HG03558 (cell line): ENCODE results near the gene SBNO2.

Experiments used
- ATAC-seq: cut with Tn5 transposase; IDR thresholded peaks from one replicate; pipeline ENCODE4 v1.9.1; 2021; ENCODE audit warnings: moderate number of reproducible peaks; ENCODE audit not compliant: unreplicated experiment; ENCODE audit errors: extremely low read depth

The SBNO2 gene

DNA sequence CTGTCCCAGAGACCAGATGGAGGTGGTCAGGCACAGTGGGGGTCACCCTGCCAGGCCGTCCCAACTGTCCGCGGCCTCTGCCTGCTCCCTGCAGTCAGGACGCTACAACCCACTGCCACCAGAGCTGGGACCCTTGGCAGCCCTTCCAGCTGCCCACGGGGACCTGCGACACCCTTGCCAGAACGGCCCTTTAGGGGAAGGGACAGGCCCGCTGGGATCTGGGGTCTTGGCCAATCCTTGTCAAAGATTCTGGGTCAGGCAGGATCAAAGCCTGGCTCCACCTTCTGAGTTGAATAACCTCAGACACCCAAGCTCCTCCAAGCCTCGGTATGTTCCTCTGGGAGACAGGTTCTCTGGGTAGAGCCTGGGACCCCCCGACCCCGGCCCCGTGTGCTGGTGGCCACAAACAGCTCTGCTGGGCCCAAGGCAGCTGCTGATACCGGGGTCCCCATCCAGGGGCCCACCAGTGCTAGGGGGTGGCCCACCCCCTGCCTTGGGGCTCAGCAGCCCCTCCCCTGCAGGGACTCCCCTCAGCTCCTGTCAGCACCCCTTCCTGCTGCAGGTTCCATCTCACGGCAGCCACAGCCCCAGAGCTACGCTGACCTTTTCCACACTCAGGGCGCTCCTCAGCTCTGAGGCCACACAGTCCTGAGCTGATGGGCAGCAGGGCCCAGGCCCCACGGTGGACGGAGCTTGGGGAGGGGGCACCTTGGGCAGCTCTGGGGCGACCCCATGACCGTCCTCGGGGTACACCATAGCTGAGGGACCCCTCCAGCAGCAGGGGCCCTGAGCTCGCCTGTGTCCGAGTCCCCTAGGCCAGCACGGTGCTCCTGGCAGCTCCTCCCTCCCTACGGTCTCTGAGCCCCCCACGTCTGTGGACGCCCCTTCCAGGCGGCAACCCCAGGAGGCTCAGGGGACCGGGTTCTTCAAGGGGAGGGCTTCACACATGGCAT is 18.4 kb downstream of the SBNO2 start:
- ATAC-seq = no peak

DNA sequence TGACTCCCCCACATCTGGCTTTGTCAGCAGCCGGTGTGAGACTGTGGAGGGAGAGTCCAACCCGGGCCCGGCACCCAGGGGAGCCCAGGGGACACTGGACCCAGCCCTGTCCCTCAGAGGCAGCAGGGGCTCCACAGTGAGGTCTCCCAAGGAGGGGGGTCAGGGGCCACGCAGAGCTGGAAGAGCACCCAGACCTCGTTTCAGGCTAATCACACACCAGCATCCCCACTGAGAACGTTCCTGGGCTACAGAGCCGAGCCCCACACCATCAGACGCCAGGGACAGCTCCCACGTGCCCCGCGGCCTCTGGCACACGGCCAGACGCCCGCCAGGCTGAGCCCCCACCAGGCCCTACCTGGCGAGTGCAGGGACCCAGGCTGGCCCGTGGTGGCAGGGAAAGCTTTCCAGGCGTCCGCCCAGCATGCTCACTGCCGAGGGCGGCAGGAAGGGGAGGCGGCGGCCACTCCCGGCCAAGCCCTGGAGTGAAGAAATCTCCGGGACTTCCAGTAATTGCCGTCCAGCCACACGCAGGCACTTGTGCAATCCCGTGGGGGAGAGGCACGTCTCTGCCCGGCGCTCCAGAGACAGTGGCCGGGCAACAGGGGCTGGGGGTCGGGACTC is 19.2 kb downstream of the SBNO2 start:
- ATAC-seq = no peak

DNA sequence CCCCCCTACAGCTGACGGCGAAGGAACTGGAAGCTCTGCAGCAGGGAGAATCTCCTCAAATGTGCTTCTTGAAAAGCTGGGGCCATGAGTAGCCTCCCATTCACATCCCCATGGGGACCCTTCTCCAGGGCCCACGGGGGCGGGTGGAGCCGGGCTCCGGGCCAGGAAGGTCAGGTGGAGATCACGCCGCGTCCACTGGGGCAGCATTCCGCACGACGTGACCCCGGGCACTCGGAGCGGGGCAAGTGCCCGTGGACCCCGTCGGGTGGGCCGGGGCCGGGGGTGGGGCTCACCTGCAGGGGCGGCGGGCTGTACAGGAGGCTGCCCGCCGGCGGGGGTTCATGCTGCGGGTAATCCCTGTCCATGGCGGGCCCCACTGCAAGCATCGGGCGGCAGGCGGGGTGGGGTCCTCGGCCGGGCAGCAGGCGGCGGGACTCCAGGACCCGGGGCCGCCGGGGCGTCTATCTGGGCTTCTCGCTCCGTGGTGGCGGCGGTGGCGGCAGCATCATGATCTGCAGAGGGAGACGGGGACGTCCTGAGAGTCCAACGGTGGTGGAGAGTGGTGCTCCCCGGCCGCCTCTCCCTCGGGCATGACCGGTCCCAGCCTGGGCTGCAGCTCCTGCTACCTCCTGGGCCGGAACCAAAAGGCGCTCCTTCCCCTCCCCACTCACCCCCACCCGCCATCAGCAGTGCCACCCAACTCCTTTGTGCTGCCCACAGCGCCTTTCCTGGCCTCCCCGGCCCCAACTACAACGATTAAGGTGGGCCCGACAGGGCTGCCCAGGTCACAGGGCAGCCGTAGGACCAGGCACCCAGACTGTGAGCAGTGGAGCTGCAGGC is 20.0 kb downstream of the SBNO2 start:
- ATAC-seq = no peak

DNA sequence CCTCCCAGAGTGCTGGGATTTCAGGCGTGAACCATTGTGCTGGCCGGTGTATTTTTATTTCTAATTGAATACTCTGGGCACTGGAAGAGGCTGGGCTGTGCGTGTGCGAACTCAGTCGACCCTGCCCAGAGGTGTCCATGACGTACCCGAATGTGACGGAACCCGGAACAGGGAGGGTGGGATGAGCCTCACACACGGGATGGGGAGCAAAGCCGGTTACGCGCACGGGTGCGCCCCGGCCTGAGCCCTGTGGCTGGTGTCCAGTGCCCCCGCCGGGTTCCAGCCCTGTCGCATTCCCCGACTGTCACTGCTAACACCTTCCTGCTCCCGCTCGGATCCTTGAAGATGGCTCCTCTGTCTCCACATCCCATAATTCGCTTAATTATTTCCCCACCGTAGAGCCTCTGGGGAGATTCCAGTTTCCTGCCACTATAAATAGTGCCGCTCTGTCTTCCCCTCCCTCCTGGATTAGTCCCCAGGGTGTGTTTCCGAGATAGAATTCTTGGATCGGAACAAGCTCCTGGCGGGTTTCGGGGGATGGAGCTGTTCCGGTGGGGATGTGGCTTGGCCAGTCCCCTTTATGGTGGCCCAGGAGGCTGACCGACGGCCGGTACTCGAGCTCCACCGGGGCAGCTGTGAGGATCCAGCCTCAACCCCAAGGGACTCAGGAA is 22.0 kb downstream of the SBNO2 start:
- no peak for ATAC-seq

DNA sequence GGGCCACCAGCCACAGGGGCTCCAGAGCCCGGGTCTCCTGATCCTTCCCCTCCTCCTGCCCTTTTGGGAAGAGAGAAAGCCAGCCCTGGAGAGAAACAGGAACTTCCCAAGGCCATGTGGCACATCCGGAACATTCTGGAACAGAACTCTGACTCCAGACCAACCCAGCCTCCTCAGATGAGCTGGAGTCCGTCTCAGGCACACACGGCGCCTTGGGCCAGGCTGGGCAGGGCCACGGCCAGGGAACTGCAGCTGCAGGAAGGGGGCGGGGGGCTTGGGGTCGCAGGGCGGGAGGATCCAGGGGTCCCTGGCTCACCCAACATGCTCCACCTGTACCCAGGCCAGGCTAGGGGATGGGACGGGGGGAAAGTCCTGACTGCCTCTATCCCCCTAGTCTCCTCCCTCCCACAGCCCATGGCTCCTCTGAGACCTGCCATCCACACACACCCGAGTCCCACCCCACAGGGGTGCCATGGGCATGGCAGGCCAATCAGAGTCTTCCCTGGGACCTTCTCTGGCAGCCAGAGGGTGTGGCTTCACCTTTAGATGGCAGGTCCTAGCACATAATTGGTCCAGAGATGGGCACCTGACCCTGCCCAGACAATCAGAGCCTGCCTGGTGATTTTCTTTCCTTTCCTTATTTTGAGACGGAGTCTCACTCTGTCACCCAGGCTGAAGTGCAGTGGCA is 22.9 kb downstream of the SBNO2 start:
- no peak for ATAC-seq

DNA sequence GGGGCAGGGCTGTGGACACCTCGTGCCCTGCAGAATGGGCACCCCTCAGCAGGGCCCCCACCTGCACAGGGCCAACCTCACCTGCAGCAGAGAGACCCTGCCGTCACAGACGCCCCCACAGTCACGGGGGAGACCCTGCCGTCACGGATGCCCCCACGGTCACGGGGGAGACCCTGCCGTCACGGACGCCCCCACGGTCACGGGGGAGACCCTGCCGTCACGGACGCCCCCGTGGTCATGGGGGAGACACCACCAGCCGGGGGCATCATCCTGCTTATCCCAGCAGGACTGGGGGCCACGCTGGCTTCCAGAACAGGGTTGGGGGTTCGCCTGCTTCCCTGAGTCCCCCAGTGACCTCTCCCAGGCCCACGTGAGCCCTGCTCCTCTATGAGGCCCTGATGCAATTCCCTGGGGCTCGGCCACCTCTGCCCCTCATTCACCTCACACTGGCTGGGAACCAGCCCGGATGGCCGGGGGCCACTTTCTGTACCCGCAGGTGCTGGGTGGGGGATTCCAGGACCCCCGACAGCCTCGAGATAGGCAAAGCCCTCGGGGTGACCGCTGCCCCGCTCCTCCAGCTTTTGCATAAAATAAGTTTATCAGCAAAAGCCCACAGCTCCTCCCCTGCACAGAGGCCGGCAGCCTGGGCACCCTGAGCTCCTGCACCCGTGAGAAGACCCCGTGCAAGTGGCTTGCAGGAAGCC is 23.6 kb downstream of the SBNO2 start:
- ATAC-seq = no peak

DNA sequence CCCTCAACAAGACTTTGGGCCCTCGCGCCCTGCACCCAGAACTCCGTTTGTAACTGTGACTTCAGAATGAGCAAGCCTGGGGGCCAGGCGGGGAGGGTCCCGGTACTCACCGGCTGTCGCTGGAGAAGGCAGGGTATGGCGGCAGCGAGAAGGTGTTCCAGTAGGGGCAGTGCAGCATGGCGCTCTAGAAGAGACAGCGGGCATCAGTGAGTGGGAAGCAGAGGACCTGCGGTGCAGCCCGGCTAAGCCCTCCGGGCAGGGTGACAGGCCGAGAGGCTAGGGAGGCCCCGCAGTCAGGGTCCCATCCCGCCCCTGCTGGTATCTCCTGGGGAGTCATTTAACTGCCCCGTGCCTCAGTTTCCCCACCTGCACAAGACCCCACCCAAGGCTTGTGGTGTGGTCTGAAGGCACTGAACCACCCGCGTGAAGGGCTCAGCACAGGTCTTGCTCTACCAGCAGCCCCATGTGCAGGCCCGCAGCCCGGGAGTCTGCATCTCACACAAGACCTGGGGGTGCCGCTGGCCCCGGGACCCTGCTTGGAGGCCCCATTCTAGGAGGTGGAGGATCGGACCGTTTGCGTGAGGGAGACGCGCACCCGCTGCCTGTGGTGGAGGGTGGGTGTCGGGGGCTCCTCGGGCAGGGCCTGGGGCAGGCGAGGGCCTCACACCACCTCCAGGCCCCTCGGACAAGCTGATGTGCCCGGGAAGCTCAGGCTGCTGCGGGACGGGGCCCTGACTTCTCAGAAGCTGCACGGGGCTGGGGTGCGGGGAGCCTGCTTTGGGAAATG is 24.6 kb downstream of the SBNO2 start:
- no peak for ATAC-seq

DNA sequence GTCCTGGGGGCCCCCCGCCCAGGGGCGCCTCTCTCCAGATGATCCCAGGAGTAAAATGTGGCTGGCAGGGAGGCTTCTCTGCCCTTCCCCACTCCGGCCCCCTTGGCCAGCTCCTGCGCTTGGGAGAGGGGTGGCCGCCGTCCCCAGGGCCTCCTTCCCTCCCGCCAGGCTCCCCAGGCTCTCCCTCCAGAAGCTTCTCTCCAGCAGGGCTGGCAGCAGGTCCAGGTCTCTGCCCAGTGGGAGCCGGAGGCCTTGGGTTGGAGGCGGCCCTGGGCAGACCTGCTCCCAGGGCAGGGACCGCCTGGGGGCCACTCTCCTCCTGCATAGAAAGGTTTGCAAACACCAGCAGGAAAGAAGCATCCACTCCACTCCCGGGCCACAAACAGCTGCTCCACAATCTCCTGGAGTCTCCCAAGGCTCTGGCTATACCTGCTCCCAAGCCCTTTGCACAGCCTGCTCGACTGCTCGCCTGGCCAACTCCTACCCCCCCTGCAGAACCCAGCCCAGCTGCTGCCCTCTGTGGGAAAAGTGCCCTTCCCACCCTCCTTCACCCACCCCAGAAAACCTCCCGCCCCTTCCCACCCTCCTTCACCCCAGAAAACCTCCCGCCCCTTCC is 26.0 kb downstream of the SBNO2 start:
- no peak for ATAC-seq

DNA sequence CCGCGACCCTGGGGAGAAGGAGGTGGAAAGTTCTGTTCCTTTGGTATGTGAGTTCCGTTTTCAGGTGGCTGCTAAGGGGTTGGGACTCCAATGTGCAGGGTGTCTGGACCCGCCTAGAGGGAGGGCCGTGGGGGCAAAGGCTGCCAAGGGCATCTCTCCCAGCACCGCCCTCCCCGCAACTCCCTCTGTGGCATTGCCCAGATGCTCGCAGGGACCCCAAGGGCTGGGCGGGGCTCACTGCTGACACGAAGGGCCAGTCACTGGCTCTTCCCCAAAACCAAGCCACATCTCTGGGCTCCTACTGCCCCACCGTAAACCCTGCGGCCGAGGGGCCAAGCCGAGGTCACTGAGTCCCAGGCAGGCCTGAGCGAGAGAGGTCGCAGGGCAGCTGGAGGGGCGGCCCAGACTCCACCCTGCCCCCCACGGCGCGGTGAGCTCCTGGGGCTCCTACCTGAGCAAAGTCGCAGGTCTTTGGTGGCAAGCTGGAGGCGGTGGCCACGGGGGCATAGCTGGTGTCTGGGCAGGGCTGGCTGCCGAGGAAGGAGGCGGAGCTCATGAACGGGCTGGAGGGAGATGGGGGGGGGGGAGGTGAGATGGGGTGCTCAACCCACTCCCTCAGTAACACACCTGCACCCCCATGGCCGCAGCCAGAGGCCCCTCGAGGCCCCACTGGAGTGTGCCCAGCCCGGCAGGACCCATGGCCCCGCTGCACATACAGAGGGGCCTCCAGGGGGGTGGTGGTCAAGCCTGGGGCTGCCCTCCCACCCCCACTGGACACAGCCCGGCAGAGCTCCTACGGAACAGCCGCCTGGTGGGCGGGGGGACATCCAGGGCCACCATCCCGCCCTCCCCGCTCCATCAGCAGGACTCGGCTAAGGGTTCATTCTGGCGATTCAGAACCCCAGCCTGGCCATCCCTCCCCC is 26.9 kb downstream of the SBNO2 start:
- no peak for ATAC-seq

DNA sequence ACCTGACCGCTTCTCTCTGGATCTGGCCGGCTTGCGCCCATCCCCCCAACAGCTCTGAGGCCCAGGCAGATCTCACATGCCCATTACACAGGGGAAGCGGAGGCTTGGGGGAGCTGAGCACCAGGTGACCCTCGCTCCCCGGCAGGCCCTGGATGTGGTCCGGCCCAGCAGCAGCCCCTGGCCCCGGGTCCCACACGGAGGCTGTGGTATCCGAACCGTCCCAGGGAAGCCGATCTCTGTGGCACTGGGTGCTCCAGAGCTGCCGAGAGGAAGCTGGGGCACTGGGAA is 27.7 kb downstream of the SBNO2 start:
- no peak for ATAC-seq

DNA sequence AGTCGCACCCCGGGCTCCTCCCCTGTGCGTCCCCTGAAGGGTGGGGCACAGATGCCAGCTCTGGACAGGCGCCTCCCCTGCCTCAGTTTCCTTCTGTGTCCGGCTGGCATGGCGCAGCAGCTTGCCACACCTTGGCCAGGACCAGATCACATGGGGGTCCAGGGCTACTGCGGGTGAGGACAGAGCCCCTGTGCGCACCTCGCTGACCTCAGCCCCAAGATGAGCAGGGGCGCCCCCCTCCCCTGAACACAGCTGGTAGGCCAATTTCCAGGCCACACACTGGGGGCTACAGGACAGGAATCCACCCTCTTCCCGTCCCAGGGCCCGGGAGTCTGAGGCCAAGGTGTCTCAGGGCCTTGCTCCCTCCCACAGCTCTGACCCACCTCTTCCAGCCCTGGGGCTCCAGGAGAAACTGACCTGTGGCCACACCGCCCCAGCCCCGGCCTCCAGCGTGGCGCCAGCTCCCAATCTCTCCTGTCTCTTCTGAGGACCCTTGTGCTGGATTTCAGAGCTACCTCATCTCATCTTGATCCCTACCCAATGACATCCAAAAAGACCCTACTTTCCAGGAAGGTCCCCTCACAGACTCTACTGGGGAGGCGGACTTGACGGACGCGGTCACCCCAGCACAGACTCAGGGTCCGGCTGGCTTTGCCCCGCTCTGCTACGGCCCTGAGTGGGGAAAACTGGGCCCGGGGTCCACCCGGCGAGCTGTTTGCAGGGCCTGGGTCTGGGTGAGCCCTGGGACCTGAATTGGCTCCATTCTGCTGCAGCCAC is 28.2 kb downstream of the SBNO2 start:
- no peak for ATAC-seq

DNA sequence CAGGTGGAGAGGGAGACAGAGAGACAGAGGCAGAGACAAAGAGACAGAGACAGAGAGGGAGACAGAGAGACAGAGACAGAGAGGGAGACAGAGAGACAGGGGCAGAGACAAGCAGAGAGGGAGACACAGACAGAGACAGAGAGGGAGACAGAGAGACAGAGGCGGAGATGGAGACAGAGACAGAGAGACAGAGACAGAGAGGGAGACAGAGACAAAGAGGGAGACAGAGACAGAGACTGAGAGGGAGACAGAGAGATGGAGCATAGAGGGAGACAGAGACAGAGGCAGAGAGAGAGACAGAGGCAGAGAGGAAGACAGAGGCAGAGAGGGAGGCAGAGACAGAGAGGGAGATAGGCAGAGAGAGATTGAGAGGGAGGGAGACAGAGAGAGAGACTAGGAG is 29.3 kb downstream of the SBNO2 start:
- no peak for ATAC-seq

DNA sequence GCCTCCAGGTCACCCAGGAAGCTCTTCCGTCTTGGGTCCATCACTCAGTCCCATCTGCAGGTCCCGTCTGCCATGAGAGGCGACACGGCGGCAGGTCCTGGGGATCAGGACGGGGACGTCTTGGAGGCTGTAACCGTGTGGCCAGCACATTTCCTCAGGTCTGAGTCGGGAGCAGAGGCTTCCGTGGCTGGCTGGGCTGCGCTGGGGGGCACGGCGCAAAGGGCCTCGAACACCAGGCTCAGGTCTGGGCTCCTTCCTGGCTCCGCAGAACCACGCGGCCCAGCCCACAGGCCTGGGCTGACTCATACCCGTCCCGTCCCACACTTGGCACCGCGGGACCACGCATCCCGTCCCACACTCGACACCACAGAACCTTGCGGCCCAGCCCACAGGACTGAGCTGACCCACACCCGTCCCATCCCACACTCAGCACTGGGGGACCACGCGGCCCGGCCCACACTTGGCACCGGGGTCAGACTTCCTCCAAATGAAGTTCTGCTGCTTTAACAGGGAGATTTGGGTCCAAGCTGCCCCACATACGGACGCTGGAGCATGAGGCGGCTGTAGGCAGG is 30.2 kb downstream of the SBNO2 start:
- ATAC-seq = no peak

DNA sequence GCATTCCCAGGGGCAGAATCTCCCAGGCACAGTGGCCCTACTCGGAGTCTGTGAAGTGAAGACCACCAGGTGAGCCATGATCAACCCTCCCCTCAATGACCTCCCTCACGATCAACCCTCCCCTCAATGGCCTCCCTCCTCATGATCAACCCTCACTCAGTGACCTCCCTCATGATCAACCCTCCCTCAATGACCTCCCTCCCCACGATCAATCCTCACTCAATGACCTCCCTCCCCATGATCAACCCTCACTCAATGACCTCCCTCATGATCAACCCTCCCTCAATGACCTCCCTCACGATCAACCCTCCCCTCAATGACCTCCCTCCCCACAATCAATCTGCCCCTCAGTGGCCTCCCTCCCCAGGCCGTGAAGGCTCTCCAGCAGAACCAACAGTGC is 32.1 kb downstream of the SBNO2 start:
- no peak for ATAC-seq

DNA sequence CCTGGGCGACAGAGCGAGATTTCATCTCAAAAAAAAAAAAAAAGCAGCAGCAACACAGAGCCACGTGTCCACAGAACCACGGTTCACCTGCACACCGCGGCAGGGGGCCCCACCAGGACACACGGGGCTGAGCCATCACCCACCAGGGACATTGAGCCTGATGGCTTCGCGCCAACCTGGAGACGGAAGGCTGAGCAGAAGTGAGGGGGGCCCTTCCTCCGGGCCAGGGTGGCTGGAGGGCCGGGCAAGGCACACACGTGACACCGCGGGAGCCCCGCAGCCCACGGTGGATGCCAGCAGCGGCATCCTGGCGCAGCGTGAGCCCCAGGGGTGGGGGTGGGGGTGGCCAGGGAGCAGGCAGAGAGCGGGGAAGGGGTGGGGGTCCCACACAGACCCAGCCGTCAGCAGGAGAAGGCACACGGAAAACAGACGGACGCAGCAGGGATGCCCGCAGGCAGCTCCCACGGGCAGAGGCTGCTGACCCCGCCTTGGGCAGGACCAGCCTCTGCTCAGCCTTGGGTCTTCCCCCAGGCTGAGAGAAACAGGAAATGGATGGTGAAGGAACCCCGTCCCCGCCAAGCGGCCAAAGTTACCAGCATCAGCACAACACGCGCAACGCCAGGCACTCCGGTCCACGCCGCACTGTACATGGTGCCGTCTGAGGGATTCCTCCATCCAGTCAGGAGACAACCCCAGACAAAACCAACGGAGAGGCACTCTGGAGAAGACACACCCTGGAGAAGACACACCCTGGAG is 33.6 kb downstream of the SBNO2 start:
- no peak for ATAC-seq
